ENCODE measurements around the gene SPI1. TPM values are rescaled to one million over a fixed set of nuclear protein-coding genes. Genes with fewer than 3 reads are reported as not detected.
A peak's percentile ranks its signal among the peaks of the same experiment; 100 is the strongest.

SPI1 gene
- total RNA-seq, 4 donors from 2014 or later = 4.7 to 13.4 (median 9.8) TPM

DNA sequence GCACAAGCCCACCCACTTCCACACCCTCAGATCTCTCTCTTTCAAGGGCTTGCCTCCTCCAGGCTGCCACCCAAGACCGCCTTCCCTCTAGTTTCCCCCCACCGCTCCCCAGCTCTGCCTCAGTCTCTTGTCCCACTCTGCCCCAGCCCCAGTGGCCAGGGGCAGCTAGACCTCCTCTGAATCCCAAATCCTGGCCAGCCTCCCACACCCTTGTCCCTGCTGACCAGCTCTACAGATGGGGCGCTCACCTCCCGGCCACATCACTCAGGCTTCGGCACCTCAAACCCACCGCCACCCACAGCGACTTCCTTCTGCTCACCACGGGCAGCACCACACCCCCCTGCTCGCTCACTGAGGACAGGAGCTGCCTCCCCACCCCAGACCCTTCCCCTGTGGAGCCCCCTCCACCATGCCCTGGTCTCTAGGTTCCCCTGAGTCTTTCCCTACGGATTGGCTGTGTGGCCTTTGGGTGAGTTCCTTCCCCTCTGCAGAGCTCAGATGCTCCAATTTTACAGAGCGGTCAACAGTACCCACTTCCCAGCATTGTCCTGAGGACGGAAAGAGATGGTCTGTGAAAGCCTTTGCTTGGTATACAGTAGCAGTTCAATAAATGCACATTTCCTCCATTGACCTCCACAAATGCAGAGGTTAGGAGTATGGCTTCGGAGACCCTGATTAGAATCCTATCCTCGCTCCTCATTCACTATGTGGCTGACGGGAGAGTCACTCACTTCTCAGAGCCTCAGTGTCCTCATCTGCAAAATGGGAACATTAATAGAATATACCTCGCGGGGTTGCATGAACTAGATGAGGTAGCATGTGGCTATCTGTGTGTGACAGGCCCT lies 11.5 kb upstream of the SPI1 start:
- H3K9me3 ChIP-seq = no peaks in the 10 kb centered on the region
- H3K4me3 ChIP-seq = no peak overlapping the region
- H3K36me3 ChIP-seq = no peaks in the 10 kb centered on the region
- H3K4me1 ChIP-seq = peaks cover 29% of the 10 kb centered on the region
- H3K27me3 ChIP-seq = no peaks in the 10 kb centered on the region
- TF ChIP-seq EP300 (IDR thresholded peaks at IDR 0.05) = no peak
- TF ChIP-seq, protein P1, sequence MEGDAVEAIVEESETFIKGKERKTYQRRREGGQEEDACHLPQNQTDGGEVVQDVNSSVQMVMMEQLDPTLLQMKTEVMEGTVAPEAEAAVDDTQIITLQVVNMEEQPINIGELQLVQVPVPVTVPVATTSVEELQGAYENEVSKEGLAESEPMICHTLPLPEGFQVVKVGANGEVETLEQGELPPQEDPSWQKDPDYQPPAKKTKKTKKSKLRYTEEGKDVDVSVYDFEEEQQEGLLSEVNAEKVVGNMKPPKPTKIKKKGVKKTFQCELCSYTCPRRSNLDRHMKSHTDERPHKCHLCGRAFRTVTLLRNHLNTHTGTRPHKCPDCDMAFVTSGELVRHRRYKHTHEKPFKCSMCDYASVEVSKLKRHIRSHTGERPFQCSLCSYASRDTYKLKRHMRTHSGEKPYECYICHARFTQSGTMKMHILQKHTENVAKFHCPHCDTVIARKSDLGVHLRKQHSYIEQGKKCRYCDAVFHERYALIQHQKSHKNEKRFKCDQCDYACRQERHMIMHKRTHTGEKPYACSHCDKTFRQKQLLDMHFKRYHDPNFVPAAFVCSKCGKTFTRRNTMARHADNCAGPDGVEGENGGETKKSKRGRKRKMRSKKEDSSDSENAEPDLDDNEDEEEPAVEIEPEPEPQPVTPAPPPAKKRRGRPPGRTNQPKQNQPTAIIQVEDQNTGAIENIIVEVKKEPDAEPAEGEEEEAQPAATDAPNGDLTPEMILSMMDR (IDR thresholded peaks at IDR 0.05) = no peak
- no peak for TF ChIP-seq POLR2A (IDR thresholded peaks at IDR 0.05)
- TF ChIP-seq POLR2AphosphoS5 (IDR thresholded peaks at IDR 0.05) = no peak
- peak overlapping the region; percentile 58 for H3K27ac ChIP-seq
- peak in 1 of 2 donors; percentile 64 for DNase-seq (ENCODE audit: low spot score in 2 of 2)
- 92% methylated on average over 17 of the region's 17 CpGs for WGBS

DNA sequence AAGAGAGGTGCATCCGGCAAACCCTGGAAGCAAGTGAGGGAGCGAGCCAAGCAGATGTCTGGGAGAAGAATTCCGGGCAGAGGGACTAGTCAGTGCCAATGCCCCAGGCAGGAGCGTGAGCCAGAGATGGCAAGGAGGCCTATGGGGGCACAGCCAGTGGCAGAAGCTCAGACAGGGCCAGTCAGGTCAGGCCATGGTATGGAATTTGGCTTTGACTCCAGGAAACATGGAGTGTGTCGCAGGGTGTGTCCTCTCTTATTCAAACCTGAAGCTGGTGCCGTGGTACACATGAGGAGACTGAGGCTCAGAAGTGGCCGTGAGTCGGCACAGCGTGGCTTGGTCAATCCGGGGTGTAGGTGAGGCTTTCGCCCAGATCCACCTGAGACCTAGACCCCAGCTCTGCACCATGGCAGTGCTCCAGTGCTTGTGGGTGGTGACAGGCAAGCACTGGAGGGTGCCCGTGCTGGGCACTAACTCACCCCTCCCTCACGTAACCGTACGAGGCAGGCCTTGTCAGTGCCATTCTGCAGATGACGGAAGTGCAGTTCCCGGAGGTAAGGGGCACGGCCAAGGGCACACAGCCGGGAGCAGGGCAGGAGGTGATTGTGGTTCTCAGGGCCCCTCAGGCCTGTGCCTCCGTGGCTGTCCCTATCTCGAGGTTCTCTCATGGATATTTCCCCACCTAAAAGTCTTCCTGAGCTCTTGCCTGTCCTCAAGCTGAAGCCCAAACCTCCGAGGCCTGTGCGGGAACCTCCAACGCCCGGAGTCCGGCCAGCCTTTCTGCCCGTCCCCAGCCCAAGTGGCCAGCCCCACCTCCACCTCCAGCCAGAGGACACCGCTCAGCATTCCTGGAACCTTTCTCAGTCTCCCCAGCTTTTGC lies 10.6 kb upstream of the SPI1 start:
- Histone ChIP-seq H3K36me3 (no peaks in the 10 kb centered on the region), H3K4me3 (no peak overlapping the region), H3K27me3 (no peaks in the 10 kb centered on the region), H3K4me1 (peaks cover 21% of the 10 kb centered on the region), H3K27ac (peak overlapping the region; percentile 58), H3K9me3 (no peaks in the 10 kb centered on the region)
- WGBS = 48% methylated on average over 18 of the region's 28 CpGs
- DNase-seq (ENCODE audit: low spot score in 2 of 2) = peak in 1 of 2 donors; percentile 64
- TF ChIP-seq, protein P1 (IDR thresholded peaks at IDR 0.05) = no peak
- TF ChIP-seq EP300 (IDR thresholded peaks at IDR 0.05) (no peak), POLR2AphosphoS5 (IDR thresholded peaks at IDR 0.05) (no peak), POLR2A (IDR thresholded peaks at IDR 0.05) (no peak)

DNA sequence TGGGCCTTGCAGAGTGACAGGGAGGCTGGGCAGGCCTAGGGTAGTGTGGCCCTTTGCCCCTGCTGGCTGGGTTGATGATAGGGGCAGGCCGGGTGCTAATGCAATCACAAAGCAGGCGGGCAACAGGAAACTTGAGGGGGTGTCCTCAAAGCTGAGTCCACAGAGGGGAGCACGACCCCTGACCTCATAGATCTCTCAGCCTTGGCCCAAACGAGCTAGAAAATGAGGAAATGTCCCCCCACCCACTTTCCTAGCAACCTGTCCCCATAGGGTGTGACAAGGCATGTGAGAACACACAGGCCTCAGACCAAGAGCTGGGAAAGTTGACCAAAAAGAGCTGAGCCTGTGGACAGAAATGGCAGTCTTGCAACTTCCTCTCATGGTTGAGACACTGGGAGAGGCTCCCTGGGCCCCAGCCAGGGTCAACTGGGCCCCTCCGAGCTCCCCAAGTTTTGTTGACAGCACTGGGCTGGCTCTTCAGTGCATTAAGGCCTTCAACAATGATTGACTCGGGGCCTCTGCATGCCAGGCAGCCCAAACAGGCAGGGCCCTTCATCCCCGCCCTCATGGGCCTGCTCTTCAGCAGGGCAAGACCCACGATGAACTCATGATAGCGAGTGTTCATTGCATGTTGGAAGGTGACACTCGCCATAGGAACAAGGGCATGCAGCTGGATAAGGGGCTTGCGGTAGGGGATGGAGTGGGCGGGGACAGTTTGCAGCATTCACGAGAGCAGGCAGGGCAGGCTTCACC lies 9.8 kb upstream of the SPI1 start:
- TF ChIP-seq, protein P1 (IDR thresholded peaks at IDR 0.05) = no peak
- no peak for TF ChIP-seq POLR2AphosphoS5 (IDR thresholded peaks at IDR 0.05)
- TF ChIP-seq POLR2A (IDR thresholded peaks at IDR 0.05) = no peak
- TF ChIP-seq EP300 (IDR thresholded peaks at IDR 0.05) = no peak
- Histone ChIP-seq H3K9me3 (no peaks in the 10 kb centered on the region), H3K27ac (peak overlapping the region; percentile 58), H3K4me1 (peaks cover 21% of the 10 kb centered on the region), H3K36me3 (no peaks in the 10 kb centered on the region), H3K4me3 (no peak overlapping the region), H3K27me3 (no peaks in the 10 kb centered on the region)
- WGBS = 56% methylated on average over 11 of the region's 13 CpGs
- peak in 1 of 2 donors; percentile 58 for DNase-seq (ENCODE audit: low spot score in 2 of 2)

DNA sequence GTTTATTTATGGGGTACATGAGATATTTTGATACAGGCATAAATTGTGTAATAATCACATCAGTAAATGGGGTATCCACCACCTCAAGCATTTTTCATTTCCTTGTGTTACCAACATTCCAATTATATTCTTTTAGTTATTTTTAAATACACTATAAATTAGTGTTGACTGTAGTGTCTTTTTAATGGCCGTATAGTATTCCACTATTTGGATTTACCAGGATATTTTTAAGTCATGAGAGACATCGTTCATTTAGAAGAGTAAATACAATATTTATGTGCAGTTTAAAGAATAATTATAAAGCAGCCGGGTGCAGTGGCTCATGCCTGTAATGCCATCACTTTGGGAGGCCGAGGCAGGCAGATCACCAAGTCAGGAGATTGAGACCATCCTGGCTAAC lies 6.2 kb upstream of the SPI1 start:
- Histone ChIP-seq H3K4me3 (no peak overlapping the region), H3K27me3 (no peaks in the 10 kb centered on the region), H3K9me3 (no peaks in the 10 kb centered on the region), H3K36me3 (no peaks in the 10 kb centered on the region), H3K27ac (no peak overlapping the region), H3K4me1 (peaks cover 21% of the 10 kb centered on the region)
- WGBS = 95% methylated on average over 4 of the region's 4 CpGs
- TF ChIP-seq POLR2A (IDR thresholded peaks at IDR 0.05) = no peak
- TF ChIP-seq POLR2AphosphoS5 (IDR thresholded peaks at IDR 0.05) = no peak
- TF ChIP-seq, protein P1 (IDR thresholded peaks at IDR 0.05) = no peak
- TF ChIP-seq EP300 (IDR thresholded peaks at IDR 0.05) = no peak
- no peak for DNase-seq (ENCODE audit: low spot score in 2 of 2)
